ENCODE measurements around the gene CCDC102B.

The CCDC102B gene

GRCh38 chr18:68972176-68972575, 174.3 kb downstream of the CCDC102B start:
- H3K9me2 ChIP-seq (replicated peaks; ENCODE audit: control insufficient read depth, low read length), result no peaks in the 10 kb centered on the region
- H3K27ac ChIP-seq (ENCODE audit: low read depth, low read length), result no peak overlapping the region
- H3K27me3 ChIP-seq (ENCODE audit: control insufficient read depth, low read length), result no peaks in the 10 kb centered on the region
- TF ChIP-seq, protein P1, sequence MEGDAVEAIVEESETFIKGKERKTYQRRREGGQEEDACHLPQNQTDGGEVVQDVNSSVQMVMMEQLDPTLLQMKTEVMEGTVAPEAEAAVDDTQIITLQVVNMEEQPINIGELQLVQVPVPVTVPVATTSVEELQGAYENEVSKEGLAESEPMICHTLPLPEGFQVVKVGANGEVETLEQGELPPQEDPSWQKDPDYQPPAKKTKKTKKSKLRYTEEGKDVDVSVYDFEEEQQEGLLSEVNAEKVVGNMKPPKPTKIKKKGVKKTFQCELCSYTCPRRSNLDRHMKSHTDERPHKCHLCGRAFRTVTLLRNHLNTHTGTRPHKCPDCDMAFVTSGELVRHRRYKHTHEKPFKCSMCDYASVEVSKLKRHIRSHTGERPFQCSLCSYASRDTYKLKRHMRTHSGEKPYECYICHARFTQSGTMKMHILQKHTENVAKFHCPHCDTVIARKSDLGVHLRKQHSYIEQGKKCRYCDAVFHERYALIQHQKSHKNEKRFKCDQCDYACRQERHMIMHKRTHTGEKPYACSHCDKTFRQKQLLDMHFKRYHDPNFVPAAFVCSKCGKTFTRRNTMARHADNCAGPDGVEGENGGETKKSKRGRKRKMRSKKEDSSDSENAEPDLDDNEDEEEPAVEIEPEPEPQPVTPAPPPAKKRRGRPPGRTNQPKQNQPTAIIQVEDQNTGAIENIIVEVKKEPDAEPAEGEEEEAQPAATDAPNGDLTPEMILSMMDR (IDR thresholded peaks at IDR 0.05; ENCODE audit: low read depth, low read length, poor library complexity, severe bottlenecking), result no peak
- no peak for TF ChIP-seq EZH2phosphoT487 (IDR thresholded peaks at IDR 0.05; ENCODE audit: borderline replicate concordance, low read length)
- H4K20me1 ChIP-seq (ENCODE audit: control insufficient read depth, insufficient read depth, low read depth, low read length), result no peaks in the 10 kb centered on the region
- H3K4me1 ChIP-seq (ENCODE audit: control insufficient read depth, low read length), result no peaks in the 10 kb centered on the region
- H3K79me2 ChIP-seq (ENCODE audit: control insufficient read depth, low read length), result no peaks in the 10 kb centered on the region
- no peak overlapping the region for H3K4me2 ChIP-seq (ENCODE audit: low read length)
- H3K36me3 ChIP-seq (ENCODE audit: control insufficient read depth, low read length), result no peaks in the 10 kb centered on the region
- no peaks in the 10 kb centered on the region for H3K9me3 ChIP-seq (ENCODE audit: control insufficient read depth, insufficient read depth, low read length)
- H3K4me3 ChIP-seq (ENCODE audit: low read length), result no peak overlapping the region
- H3F3A ChIP-seq (ENCODE audit: control insufficient read depth, insufficient read depth), result no peaks in the 10 kb centered on the region

- Histone ChIP-seq H3K27me3 (ENCODE audit: control insufficient read depth, low read length) (no peaks in the 10 kb centered on the region), H3K9me3 (ENCODE audit: control insufficient read depth, insufficient read depth, low read length) (no peaks in the 10 kb centered on the region), H3K27ac (ENCODE audit: low read depth, low read length) (no peak overlapping the region), H3K4me2 (ENCODE audit: low read length) (no peak overlapping the region), H3K4me3 (ENCODE audit: low read length) (no peak overlapping the region), H4K20me1 (ENCODE audit: control insufficient read depth, insufficient read depth, low read depth, low read length) (no peaks in the 10 kb centered on the region), H3K36me3 (ENCODE audit: control insufficient read depth, low read length) (no peaks in the 10 kb centered on the region), H3K4me1 (ENCODE audit: control insufficient read depth, low read length) (no peaks in the 10 kb centered on the region), H3K9me2 (replicated peaks; ENCODE audit: control insufficient read depth, low read length) (no peaks in the 10 kb centered on the region), H3K79me2 (ENCODE audit: control insufficient read depth, low read length) (no peaks in the 10 kb centered on the region), H3F3A (ENCODE audit: control insufficient read depth, insufficient read depth) (no peaks in the 10 kb centered on the region)
- TF ChIP-seq, protein P1 (IDR thresholded peaks at IDR 0.05; ENCODE audit: low read depth, low read length, poor library complexity, severe bottlenecking), result no peak
- TF ChIP-seq EZH2phosphoT487 (IDR thresholded peaks at IDR 0.05; ENCODE audit: borderline replicate concordance, low read length), result no peak
These were observed 181.9 kb downstream of the CCDC102B start for GRCh38 chr18:68979737-68980136.

GRCh38 chr18:68983126-68983525, 185.2 kb downstream of the CCDC102B start:
- Histone ChIP-seq H3K9me3 (ENCODE audit: control insufficient read depth, insufficient read depth, low read length) (no peaks in the 10 kb centered on the region), H3K9me2 (replicated peaks; ENCODE audit: control insufficient read depth, low read length) (no peaks in the 10 kb centered on the region), H3K4me3 (ENCODE audit: low read length) (no peak overlapping the region), H3F3A (ENCODE audit: control insufficient read depth, insufficient read depth) (no peaks in the 10 kb centered on the region), H3K27me3 (ENCODE audit: control insufficient read depth, low read length) (no peaks in the 10 kb centered on the region), H4K20me1 (ENCODE audit: control insufficient read depth, insufficient read depth, low read depth, low read length) (no peaks in the 10 kb centered on the region), H3K4me2 (ENCODE audit: low read length) (no peak overlapping the region), H3K4me1 (ENCODE audit: control insufficient read depth, low read length) (no peaks in the 10 kb centered on the region), H3K79me2 (ENCODE audit: control insufficient read depth, low read length) (no peaks in the 10 kb centered on the region), H3K36me3 (ENCODE audit: control insufficient read depth, low read length) (no peaks in the 10 kb centered on the region), H3K27ac (ENCODE audit: low read depth, low read length) (no peak overlapping the region)
- no peak for TF ChIP-seq EZH2phosphoT487 (IDR thresholded peaks at IDR 0.05; ENCODE audit: borderline replicate concordance, low read length)
- TF ChIP-seq, protein P1 (IDR thresholded peaks at IDR 0.05; ENCODE audit: low read depth, low read length, poor library complexity, severe bottlenecking), result no peak

DNA sequence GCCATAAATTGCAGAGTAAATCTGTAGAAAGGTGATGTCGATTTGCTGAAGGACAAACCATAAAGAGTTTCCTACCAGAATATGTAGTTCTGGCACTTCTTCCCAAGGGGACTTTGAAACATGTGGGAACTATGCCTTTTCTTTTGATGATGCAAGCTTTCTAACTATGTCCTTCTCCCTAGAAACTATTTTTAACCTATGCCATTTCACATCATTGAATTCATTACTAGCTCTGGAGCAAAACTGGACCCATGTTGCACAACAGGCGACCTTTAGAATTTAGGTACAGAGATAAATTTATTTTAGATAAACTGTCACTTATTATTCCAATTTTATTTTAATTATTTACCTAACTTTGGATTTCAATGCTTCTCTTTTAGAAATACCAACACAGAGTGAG, 186.5 kb downstream of the CCDC102B start:
- no peaks in the 10 kb centered on the region for H3K9me3 ChIP-seq (ENCODE audit: control insufficient read depth, insufficient read depth, low read length)
- H3K4me1 ChIP-seq (ENCODE audit: control insufficient read depth, low read length), result no peaks in the 10 kb centered on the region
- no peaks in the 10 kb centered on the region for H3K9me2 ChIP-seq (replicated peaks; ENCODE audit: control insufficient read depth, low read length)
- no peaks in the 10 kb centered on the region for H3F3A ChIP-seq (ENCODE audit: control insufficient read depth, insufficient read depth)
- no peak overlapping the region for H3K27ac ChIP-seq (ENCODE audit: low read depth, low read length)
- H3K4me2 ChIP-seq (ENCODE audit: low read length), result no peak overlapping the region
- H3K27me3 ChIP-seq (ENCODE audit: control insufficient read depth, low read length), result no peaks in the 10 kb centered on the region
- H4K20me1 ChIP-seq (ENCODE audit: control insufficient read depth, insufficient read depth, low read depth, low read length), result no peaks in the 10 kb centered on the region
- no peaks in the 10 kb centered on the region for H3K36me3 ChIP-seq (ENCODE audit: control insufficient read depth, low read length)
- TF ChIP-seq EZH2phosphoT487 (IDR thresholded peaks at IDR 0.05; ENCODE audit: borderline replicate concordance, low read length), result no peak
- TF ChIP-seq, protein P1 (IDR thresholded peaks at IDR 0.05; ENCODE audit: low read depth, low read length, poor library complexity, severe bottlenecking), result no peak
- no peak overlapping the region for H3K4me3 ChIP-seq (ENCODE audit: low read length)
- H3K79me2 ChIP-seq (ENCODE audit: control insufficient read depth, low read length), result no peaks in the 10 kb centered on the region
